ENCODE results near the gene SHROOM4. TPM values are rescaled to one million over a fixed set of nuclear protein-coding genes. Genes with fewer than 3 reads are reported as not detected.

The SHROOM4 gene
- total RNA-seq, 4 donors from 2014 or later: 2.3 to 7.1 (median 3.2) TPM

- Histone ChIP-seq H3K4me1 (peaks cover 0 to 3% (median 0%) of the 10 kb centered on the region in 4 donors), H3K27me3 (no peaks in the 10 kb centered on the region), H3K36me3 (no peaks in the 10 kb centered on the region), H3K27ac (no peak overlapping the region), H3K9me3 (no peaks in the 10 kb centered on the region), H3K4me3 (no peak overlapping the region)
- DNase-seq: no peak
- in situ Hi-C loops (cut with MboI; ENCODE audit: low pct_ligation_motif_present in 1 of 4, low pct_unique_long_range_greater_than_20kb in 1 of 4, low sequenced_read_pairs in 3 of 4): no loop called here
- intact Hi-C loops (cut with DNase I; ENCODE audit: low total_unique reads): no loop called here
- 73% methylated on average over 3 of the region's 3 CpGs; no CpG with 5 or more reads in 1 of the 2 donors for WGBS, 2 donors (ENCODE audit: low coverage in 1 of 2)
- no peak for TF ChIP-seq EP300 (IDR thresholded peaks at IDR 0.05; ENCODE audit: low read depth)
- TF ChIP-seq POLR2AphosphoS5 (IDR thresholded peaks at IDR 0.05): no peak
- TF ChIP-seq CTCF (IDR thresholded peaks at IDR 0.05): no peak
- TF ChIP-seq POLR2A (IDR thresholded peaks at IDR 0.05): no peak
Observed at GRCh38 chrX:50700921-50701320, 113.1 kb downstream of the SHROOM4 start.

GRCh38 chrX:50698944-50699343 lies 115.0 kb downstream of the SHROOM4 start:
- WGBS, 2 donors (ENCODE audit: low coverage in 1 of 2): 50% methylated on average over 2 of the region's 2 CpGs; no CpG with 5 or more reads in 1 of the 2 donors
- no peak overlapping the region for H3K27ac ChIP-seq
- no peaks in the 10 kb centered on the region for H3K36me3 ChIP-seq
- H3K9me3 ChIP-seq: no peaks in the 10 kb centered on the region
- H3K27me3 ChIP-seq: no peaks in the 10 kb centered on the region
- TF ChIP-seq EP300 (IDR thresholded peaks at IDR 0.05; ENCODE audit: low read depth) (no peak), POLR2A (IDR thresholded peaks at IDR 0.05) (no peak), CTCF (IDR thresholded peaks at IDR 0.05) (no peak), POLR2AphosphoS5 (IDR thresholded peaks at IDR 0.05) (no peak)
- H3K4me1 ChIP-seq: no peaks in the 10 kb centered on the region
- DNase-seq: no peak
- in situ Hi-C loops (cut with MboI; ENCODE audit: low pct_ligation_motif_present in 1 of 4, low pct_unique_long_range_greater_than_20kb in 1 of 4, low sequenced_read_pairs in 3 of 4) (no loop called here), intact Hi-C loops (cut with DNase I; ENCODE audit: low total_unique reads) (no loop called here)
- H3K4me3 ChIP-seq: no peak overlapping the region

- Histone ChIP-seq H3K9me3 (no peaks in the 10 kb centered on the region), H3K36me3 (no peaks in the 10 kb centered on the region), H3K27ac (no peak overlapping the region), H3K4me1 (no peaks in the 10 kb centered on the region), H3K27me3 (no peaks in the 10 kb centered on the region), H3K4me3 (no peak overlapping the region)
- DNase-seq: no peak
- TF ChIP-seq POLR2AphosphoS5 (IDR thresholded peaks at IDR 0.05): no peak
- no peak for TF ChIP-seq CTCF (IDR thresholded peaks at IDR 0.05)
- WGBS, 2 donors (ENCODE audit: low coverage in 1 of 2): 35% methylated on average over 2 of the region's 2 CpGs; no CpG with 5 or more reads in 1 of the 2 donors
- intact Hi-C loops (cut with DNase I; ENCODE audit: low total_unique reads): no loop called here
- in situ Hi-C loops (cut with MboI; ENCODE audit: low pct_ligation_motif_present in 1 of 4, low pct_unique_long_range_greater_than_20kb in 1 of 4, low sequenced_read_pairs in 3 of 4): no loop called here
Observed at GRCh38 chrX:50697691-50698090, 116.3 kb downstream of the SHROOM4 start.

DNA sequence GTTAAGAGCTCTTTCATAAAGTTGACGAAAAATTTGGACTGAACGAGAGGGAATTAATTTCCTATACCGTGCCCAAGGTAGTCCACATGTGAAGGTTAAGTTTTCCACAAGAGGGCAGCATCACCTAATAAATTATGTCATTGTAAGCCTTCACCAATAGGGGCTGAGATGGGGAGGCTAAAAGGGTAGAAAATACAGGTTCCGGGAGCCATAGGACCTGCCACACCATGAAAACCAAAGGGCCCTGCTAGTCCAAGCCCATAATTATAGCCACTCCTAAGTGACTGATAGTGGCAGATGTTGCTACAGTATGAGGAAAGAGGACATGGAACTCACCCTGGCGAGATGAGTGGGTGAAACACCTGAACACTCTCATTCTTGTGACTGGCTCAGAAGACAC lies 122.2 kb downstream of the SHROOM4 start:
- in situ Hi-C loops (cut with MboI; ENCODE audit: low pct_ligation_motif_present in 1 of 4, low pct_unique_long_range_greater_than_20kb in 1 of 4, low sequenced_read_pairs in 3 of 4): no loop called here
- Histone ChIP-seq H3K4me1 (no peaks in the 10 kb centered on the region), H3K27ac (no peak overlapping the region), H3K27me3 (no peaks in the 10 kb centered on the region), H3K9me3 (no peaks in the 10 kb centered on the region), H3K4me3 (no peak overlapping the region), H3K36me3 (no peaks in the 10 kb centered on the region)
- WGBS, 2 donors (ENCODE audit: low coverage in 1 of 2): 21% methylated on average over 5 of the region's 5 CpGs; no CpG with 5 or more reads in 1 of the 2 donors
- TF ChIP-seq CTCF (IDR thresholded peaks at IDR 0.05) (peak; percentile 49 to 65 (median 60)), POLR2A (IDR thresholded peaks at IDR 0.05) (no peak)
- DNase-seq: no peak
- intact Hi-C loops (cut with DNase I; ENCODE audit: low total_unique reads): no loop called here
